Tibial nerve (tissue), 4 donors: ENCODE data around the gene ASTN2.

Experiments
- CTCF ChIP-seq, 5 experiments: fragments of 200-600 bp in 3 of 5; fragments of 450-650 bp in 2 of 5; sonication (generic) in 3 of 5; IDR thresholded peaks; one replicate each; pipeline ENCODE4 v1.5.1; 2016 to 2019; ENCODE audit warnings: antibody characterized with exemption in 5 of 5, mild to moderate bottlenecking in 3 of 5, moderate library complexity in 2 of 5
- EP300 ChIP-seq, 2 donors: sonication (generic); formaldehyde crosslinking; IDR thresholded peaks; one replicate each; pipeline ENCODE4 v1.6.1; 2017; ENCODE audit warnings: antibody characterized with exemption in 2 of 2, mild to moderate bottlenecking in 1 of 2
- POLR2A ChIP-seq, 2 donors: fragments of 450-650 bp; IDR thresholded peaks; one replicate each; pipeline ENCODE4 v1.6.1; 2017; ENCODE audit warnings: antibody characterized with exemption in 2 of 2, mild to moderate bottlenecking in 2 of 2, moderate library complexity in 2 of 2

DNA sequence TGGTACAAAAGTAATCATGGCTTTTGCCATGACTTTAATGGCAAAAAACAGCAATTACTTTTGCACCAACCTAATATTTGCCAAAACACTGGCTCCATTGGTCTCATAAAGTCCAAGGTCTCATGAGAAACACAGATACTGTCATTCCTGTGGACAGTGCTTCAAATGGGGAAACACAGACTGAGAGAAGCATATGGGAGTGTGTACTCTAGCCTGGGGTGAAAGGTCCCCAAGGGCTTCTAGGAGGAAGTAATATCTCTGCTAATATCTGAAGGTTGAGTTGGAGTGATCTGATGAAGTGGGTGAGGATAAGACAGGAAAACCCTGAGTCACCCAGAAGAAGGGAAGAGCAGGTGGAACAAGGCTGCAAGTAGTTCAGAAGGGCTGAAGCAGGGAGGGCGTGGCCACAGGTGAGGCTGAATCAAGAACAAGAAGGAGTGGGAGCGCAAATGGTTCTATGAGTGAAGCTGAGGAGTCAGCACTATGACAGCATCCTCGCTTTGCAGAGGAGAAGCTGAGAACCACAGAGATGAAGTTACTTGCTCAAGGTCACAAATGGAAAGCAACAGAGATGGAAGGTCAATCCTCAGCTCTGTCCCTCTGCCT lies 164.1 kb downstream of the ASTN2 start:
- TF ChIP-seq CTCF (IDR thresholded peaks at IDR 0.05) (no peak), POLR2A (IDR thresholded peaks at IDR 0.05) (no peak), EP300 (IDR thresholded peaks at IDR 0.05) (no peak)
